ENCODE data around the gene PHYKPL. TPM values are rescaled to one million over a fixed set of nuclear protein-coding genes. Genes with fewer than 3 reads are reported as not detected.

The PHYKPL gene
- total and polyA plus RNA-seq, 2 of the 13 experiments (the other 11 are each of a cell fraction or from before 2014, with no cell fraction given), result 18.0 to 78.6 TPM

DNA sequence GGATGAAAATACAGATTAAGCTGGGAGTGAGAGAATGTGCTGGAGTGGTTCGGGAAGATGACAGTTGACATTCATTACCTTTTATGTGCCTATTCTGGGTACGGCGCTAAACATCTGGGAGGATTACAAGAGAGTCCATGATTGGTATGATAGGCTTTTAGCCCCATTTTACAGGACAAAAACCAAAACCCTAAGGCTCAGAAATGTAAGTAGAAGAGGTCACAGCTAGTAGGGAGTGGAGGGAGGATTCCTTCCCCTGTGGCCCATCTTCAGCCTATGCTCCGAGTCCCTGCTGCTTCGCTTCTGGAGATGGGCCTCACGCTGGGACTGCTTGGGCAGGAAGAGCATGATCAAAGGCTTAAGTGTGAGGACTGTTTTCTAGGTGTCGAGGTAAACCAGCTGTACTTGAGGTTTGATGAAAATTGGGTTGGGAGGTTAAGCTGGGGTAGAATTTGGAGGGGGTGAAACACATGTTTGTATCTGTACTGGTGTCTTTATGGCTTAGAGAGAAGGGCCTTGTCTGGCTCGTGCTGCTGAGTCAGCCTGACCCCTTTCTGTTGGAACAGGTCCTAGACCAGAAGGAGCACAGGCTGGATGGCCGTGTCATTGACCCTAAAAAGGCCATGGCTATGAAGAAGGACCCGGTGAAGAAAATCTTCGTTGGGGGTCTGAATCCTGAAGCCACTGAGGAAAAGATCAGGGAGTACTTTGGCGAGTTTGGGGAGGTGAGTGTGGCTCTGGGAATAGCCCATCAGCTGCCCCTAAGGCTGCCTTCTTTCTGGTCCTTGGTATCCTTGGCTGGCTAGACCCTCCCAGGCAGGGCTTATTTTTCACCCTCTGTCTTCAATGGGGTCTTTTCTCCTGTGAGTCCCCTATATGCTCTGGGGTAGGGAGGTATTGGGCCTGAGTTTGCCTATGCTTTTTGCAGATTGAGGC lies 26.2 kb downstream of the PHYKPL start:
- Histone ChIP-seq H3K27ac (ENCODE audit: extremely low read length, insufficient read depth, low read length) (no peak overlapping the region), H3K9me3 (ENCODE audit: low read length) (no peaks in the 10 kb centered on the region), H4K20me1 (ENCODE audit: insufficient read depth, low read length) (peaks cover 39% of the 10 kb centered on the region), H3K79me2 (ENCODE audit: insufficient read depth, low read length) (peaks cover 35% of the 10 kb centered on the region), H3K4me3 (replicated peaks in 1 of 3; ENCODE audit: insufficient read depth in 1 of 3, low read depth in 2 of 3, low read length in 3 of 3) (peak overlapping the region; percentile 80 to 95 (median 90)), H3K36me3 (replicated peaks in 1 of 2; ENCODE audit: control insufficient read depth in 1 of 2, insufficient read depth in 2 of 2, low read length in 2 of 2) (peaks cover 15 to 55% of the 10 kb centered on the region in 2 experiments), H2AFZ (ENCODE audit: low read length) (no peak overlapping the region), H3K4me1 (ENCODE audit: insufficient read depth, low read length) (peaks cover 39% of the 10 kb centered on the region), H3K27me3 (ENCODE audit: control insufficient read depth in 1 of 2, insufficient read depth in 2 of 2, low read length in 2 of 2) (no peaks in the 10 kb centered on the region; a peak in 1 of 5 replicates), H3K9ac (ENCODE audit: insufficient read depth, low read depth, low read length) (peak overlapping the region; percentile 95), H3K4me2 (ENCODE audit: low read depth, low read length) (peak overlapping the region; percentile 89)
- 71% methylated on average over 12 of the region's 12 CpGs for WGBS (ENCODE audit: low lambda C conversion rate)
- FAIRE-seq (no peak), DNase-seq (ENCODE audit: low spot score) (no peak), ATAC-seq (no peak)
- BruUV-seq (replicated peaks), result TSS peak; percentile 52
- in situ Hi-C loops (cut with HindIII; ENCODE audit: extremely low pct_ligation_motif_present, low pct_unique_long_range_greater_than_20kb) (no loop called here), intact Hi-C loops (cut with micrococcal nuclease; ENCODE audit: unreplicated experiment) (no loop called here)
- POLR2A ChIA-PET, result interaction anchor here (2.8 kb wide), 1 partner anchor 25 kb away, joined by 12 read pairs; the partner anchor contains the start of gene PHYKPL
- CTCF ChIA-PET (ENCODE audit: low intra/inter-chr PET ratio, low total read pairs), result no interaction called here
- TF ChIP-seq PRMT3 (CRISPR knock-in tag; IDR thresholded peaks at IDR 0.05; ENCODE audit: borderline replicate concordance, low read depth) (0 out of 2 replicates have a peak, but pooled peaks have one; percentile 40), ZNF546 (CRISPR knock-in tag; conservative IDR thresholded peaks at IDR 0.05) (no peak), FOXA1 (IDR thresholded peaks at IDR 0.05) (no peak), FOXA1 (CRISPR knock-in tag; IDR thresholded peaks at IDR 0.05) (no peak), TARDBP (CRISPR knock-in tag; IDR thresholded peaks at IDR 0.05) (no peak), ZNF772 (CRISPR knock-in tag; IDR thresholded peaks at IDR 0.05) (no peak), MXD1 (CRISPR knock-in tag; IDR thresholded peaks at IDR 0.05) (no peak)
- TF ChIP-seq, protein P1, sequence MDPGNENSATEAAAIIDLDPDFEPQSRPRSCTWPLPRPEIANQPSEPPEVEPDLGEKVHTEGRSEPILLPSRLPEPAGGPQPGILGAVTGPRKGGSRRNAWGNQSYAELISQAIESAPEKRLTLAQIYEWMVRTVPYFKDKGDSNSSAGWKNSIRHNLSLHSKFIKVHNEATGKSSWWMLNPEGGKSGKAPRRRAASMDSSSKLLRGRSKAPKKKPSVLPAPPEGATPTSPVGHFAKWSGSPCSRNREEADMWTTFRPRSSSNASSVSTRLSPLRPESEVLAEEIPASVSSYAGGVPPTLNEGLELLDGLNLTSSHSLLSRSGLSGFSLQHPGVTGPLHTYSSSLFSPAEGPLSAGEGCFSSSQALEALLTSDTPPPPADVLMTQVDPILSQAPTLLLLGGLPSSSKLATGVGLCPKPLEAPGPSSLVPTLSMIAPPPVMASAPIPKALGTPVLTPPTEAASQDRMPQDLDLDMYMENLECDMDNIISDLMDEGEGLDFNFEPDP (CRISPR knock-in tag; conservative IDR thresholded peaks at IDR 0.05), result no peak
- TF ChIP-seq, protein P2, sequence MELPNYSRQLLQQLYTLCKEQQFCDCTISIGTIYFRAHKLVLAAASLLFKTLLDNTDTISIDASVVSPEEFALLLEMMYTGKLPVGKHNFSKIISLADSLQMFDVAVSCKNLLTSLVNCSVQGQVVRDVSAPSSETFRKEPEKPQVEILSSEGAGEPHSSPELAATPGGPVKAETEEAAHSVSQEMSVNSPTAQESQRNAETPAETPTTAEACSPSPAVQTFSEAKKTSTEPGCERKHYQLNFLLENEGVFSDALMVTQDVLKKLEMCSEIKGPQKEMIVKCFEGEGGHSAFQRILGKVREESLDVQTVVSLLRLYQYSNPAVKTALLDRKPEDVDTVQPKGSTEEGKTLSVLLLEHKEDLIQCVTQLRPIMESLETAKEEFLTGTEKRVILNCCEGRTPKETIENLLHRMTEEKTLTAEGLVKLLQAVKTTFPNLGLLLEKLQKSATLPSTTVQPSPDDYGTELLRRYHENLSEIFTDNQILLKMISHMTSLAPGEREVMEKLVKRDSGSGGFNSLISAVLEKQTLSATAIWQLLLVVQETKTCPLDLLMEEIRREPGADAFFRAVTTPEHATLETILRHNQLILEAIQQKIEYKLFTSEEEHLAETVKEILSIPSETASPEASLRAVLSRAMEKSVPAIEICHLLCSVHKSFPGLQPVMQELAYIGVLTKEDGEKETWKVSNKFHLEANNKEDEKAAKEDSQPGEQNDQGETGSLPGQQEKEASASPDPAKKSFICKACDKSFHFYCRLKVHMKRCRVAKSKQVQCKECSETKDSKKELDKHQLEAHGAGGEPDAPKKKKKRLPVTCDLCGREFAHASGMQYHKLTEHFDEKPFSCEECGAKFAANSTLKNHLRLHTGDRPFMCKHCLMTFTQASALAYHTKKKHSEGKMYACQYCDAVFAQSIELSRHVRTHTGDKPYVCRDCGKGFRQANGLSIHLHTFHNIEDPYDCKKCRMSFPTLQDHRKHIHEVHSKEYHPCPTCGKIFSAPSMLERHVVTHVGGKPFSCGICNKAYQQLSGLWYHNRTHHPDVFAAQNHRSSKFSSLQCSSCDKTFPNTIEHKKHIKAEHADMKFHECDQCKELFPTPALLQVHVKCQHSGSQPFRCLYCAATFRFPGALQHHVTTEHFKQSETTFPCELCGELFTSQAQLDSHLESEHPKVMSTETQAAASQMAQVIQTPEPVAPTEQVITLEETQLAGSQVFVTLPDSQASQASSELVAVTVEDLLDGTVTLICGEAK (IDR thresholded peaks at IDR 0.05), result no peak
- TF ChIP-seq, protein P2 (CRISPR knock-in tag; IDR thresholded peaks at IDR 0.05), result no peak
